ENCODE results near the gene SLC25A11.

DNA sequence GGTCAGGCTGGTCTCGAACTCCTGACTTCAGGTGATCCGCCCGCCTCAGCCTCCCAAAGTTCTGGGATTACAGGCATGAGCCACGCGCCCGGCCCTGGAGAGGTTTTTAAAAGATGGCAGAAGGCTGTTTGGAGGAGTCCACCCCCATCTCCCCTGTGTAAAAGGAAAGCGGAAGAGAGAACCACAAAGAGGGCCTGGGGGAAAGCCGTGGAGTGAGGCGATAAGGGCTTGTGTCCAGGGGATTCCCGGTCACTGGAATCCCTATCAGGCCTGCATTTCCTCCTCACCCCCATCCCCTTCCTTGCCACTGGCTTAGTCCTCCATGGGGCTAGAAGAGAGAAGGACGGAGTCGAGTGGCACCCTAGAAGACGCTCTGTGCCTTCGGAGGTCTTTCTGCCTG lies 7.9 kb downstream of the SLC25A11 start, which contains the start of gene GP1BA:
- TF ChIP-seq, protein P1, sequence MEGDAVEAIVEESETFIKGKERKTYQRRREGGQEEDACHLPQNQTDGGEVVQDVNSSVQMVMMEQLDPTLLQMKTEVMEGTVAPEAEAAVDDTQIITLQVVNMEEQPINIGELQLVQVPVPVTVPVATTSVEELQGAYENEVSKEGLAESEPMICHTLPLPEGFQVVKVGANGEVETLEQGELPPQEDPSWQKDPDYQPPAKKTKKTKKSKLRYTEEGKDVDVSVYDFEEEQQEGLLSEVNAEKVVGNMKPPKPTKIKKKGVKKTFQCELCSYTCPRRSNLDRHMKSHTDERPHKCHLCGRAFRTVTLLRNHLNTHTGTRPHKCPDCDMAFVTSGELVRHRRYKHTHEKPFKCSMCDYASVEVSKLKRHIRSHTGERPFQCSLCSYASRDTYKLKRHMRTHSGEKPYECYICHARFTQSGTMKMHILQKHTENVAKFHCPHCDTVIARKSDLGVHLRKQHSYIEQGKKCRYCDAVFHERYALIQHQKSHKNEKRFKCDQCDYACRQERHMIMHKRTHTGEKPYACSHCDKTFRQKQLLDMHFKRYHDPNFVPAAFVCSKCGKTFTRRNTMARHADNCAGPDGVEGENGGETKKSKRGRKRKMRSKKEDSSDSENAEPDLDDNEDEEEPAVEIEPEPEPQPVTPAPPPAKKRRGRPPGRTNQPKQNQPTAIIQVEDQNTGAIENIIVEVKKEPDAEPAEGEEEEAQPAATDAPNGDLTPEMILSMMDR (IDR thresholded peaks at IDR 0.05; ENCODE audit: borderline replicate concordance, extremely low read depth, low read length, poor library complexity, severe bottlenecking), result no peak
- TF ChIP-seq EZH2 (IDR thresholded peaks at IDR 0.05; ENCODE audit: borderline replicate concordance, low read depth, low read length, severe bottlenecking), result no peak

All from DND-41 (cell line).